HG02571 (cell line): ENCODE results near the gene INSYN2B.
A peak's percentile ranks its signal among the peaks of the same experiment; 100 is the strongest.

ENCODE experiments used
- ATAC-seq: cut with Tn5 transposase; IDR thresholded peaks from one replicate; pipeline ENCODE4 v1.9.1; 2021; ENCODE audit warnings: mild to moderate bottlenecking, moderate library complexity; ENCODE audit not compliant: unreplicated experiment

Gene INSYN2B

DNA sequence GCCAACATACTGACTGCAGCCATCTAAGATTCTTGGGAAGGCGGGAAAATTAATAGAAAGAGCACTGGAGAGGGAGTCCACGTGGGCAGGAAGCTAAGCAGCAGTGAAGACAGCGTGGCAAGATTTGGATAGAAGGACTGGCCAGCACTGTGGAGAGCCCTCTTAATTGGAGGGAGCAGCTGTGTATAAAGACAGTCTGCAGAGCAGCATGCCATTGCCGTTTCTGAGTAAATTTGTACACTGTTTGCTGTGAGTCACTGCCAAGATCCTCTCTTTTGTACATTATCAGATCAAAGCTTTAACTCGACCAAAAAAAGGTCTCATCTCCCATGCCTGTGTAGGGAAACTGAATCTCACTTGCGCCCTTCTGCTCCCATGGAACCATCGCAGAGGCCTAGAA, 45.3 kb downstream of the INSYN2B start:
- no peak for ATAC-seq

DNA sequence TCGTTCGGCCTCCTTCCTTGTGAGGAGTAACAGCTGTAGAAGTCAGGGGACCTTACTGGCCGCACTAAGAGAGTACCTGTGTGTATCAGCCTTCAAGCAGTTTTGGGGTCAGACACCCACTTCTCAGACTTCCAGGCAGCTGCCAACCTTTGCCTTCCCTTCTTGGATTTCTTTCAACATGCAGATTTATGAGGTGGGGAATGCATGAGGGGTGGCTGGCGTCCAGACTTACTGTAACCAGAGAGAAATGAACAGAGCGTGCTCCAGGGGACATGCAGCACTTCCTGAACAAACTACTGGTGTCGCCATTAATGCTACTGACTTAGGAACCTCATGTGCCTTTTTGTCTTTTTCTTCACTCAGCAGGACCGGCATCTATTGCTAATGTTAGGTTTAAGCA, 46.7 kb downstream of the INSYN2B start:
- no peak for ATAC-seq

DNA sequence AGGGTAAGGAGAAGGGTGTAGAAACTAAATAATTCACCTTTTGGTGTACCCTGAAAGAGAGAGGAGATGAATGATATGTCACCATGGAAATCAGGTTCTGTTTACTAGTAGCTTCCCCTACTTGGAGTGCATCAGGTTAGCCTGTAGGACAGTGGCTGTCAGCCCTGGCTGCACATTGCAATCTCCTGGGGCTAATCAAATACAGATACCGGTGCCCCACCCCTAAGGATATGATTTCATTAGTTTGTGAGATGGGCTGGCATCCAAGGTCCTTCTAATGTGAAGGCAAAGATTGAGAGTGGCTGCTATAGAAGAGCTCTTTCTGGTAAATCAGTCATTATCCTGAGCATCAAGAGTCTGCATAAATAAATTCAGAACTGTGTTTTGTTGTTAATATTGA, 47.2 kb downstream of the INSYN2B start:
- no peak for ATAC-seq

DNA sequence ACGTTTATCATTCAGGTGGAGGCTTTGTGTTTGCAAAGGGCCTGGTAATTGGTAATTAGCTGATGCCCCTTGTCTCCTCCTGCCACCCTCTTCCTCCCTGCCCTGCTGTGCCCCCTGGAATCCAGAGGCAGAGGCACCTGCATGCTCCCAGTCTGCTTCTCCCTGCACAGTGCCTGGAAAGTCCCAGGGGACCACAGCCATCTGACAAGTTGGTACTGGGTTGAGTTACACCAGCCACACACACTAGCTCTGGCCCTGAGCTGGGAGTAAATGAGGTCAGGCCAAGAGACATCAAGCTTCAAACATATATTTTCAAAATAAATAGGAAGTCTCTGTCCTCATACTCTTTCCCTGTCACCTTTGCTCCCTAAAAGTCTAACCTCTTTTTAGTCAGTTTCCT, 56.3 kb downstream of the INSYN2B start:
- ATAC-seq: peak; percentile 58

DNA sequence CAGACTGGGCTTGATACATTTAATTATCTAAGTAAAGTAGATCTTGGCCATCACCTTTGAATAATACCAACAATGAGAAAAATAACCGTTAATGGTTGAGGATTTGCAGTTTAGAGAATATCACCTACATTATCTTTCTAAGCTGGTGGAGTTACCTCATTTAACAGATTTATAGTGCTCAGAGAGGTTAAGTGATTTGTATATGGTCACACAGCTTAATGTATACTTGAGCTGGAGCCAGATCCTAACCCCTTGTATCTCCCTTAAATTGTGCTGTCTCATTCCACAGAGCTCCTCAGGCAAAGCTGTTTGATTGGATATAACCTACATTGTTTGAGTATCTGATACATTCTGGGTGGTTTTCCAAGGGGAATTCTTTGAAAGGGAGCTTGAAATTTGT, 57.8 kb downstream of the INSYN2B start:
- ATAC-seq: no peak

DNA sequence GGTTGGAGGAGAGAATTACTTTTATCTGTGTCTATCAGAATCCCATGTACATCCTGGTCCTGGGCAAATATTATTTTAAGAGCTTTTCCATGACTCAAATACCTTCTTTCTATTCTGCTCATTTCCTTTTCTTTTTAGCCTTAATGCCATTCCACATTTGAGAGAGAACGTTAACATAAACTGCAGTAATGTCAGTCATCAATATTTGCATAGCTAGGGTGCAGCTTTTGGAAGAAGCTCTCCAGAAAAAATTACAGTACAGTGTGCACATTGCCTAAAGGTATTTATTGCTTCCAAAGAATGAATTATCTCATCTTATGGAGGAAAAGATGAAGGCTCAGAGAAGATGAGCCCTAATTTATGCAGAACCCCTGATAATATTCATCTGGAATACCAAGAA, 58.3 kb downstream of the INSYN2B start:
- no peak for ATAC-seq

DNA sequence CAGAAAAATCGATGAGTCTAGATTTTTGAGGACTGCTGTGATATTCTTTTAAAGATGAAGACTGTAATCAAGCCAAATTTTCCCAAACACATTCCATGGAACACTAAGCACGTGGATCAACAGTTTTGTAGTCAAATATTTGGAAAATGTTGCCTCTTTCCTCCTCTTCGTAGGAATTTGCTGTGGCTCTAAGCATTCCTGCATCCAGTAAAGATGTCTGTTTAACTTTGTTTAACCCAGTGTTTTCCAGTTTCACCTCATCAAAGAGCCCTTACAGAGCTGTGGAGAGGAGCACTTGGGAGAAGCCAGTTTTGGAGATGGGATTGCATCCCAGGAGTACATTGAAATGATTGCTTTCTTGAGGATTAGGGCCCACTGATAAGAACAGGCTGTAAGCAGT, 58.9 kb downstream of the INSYN2B start:
- no peak for ATAC-seq

DNA sequence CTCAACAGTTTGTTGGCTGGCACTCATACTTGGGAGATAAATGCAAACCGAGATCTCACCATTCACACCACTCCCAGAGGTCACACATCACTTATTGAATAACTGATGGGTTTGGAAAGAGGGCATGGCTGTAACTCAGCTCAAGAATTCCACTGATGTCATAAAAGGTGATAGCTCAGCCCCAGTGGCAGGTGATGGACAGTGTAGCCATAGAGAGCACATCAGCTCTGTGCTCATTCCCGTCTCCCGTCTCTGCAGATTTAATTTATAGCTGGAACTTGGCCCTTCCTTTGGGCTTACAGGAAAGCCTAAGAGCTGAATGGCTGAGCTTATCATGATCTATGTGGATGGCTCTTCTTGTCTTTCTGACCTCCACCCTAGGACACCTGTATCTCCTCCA, 59.8 kb downstream of the INSYN2B start:
- no peak for ATAC-seq

DNA sequence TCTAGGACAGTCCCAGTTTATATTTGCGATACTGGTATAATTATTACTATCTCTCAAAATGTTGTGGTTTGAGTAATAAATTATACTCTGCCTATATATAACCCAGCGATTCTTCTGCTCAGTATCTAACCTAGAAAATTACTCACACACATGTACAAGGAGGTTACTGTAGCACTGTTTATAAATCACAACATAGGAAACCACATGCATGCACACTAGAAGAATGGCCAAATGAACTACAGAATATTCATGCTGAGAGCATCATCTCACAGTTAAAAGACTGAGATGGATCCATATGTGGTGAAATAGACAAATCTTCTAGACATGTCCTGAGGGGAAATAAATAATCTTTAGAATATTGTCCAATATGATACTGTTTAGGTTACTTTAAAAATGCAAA, 62.1 kb downstream of the INSYN2B start:
- ATAC-seq: no peak

DNA sequence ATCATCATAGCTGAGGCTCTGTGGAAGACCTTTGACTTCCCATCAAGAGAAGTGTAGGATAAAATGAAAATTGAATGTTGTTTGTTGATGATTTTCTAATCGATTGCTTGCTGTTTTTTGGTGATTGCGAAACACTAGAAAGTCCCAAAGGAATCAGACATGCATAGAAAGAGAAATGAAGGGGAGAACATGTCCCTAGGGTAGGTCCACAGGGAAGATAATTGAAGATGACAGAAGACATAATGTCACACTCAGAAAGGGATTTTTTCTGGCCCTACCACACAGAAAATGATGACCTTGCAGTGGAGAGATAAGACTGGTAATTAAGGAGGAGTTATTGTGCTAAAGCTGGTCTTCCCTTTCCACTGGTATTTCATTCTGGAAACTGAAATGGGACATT, 62.8 kb downstream of the INSYN2B start:
- ATAC-seq: no peak

DNA sequence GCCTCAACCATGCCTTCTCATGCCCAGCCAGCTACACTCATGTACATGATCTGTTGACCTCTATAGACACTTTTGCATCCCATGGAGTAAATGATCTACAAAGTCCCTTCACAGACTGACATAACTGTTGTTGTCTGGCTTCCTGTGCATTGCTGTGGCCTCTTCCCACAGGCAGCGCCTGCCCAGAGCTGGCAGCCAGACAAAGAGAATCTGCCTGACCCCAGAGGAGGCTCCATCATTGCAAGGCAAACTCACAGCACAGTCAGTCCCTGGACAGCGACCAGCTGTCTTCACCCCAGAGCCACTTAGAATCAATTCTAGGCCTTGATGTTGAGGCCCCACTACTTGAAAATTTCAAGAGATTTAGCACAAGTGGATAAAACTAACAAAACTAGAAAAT, 65.5 kb downstream of the INSYN2B start:
- ATAC-seq: no peak

DNA sequence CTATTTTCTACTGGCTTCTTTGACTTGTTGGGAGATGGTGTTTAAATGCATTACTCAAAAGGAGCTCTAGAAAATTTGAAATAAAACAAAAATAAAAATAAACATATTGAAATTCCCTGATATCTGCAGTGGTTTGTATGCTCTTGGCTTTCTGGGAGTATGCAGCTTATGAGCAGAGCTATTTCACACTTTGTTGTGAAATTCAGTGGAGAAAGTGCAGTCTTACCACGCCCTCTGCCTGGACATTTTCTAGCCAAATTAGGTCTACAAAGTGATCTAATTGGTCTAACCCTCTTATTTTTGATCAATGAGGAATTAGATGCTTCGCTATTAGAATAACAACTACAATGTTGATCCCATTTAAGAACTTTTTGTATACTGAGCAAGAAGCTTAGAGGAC, 66.8 kb downstream of the INSYN2B start:
- no peak for ATAC-seq

DNA sequence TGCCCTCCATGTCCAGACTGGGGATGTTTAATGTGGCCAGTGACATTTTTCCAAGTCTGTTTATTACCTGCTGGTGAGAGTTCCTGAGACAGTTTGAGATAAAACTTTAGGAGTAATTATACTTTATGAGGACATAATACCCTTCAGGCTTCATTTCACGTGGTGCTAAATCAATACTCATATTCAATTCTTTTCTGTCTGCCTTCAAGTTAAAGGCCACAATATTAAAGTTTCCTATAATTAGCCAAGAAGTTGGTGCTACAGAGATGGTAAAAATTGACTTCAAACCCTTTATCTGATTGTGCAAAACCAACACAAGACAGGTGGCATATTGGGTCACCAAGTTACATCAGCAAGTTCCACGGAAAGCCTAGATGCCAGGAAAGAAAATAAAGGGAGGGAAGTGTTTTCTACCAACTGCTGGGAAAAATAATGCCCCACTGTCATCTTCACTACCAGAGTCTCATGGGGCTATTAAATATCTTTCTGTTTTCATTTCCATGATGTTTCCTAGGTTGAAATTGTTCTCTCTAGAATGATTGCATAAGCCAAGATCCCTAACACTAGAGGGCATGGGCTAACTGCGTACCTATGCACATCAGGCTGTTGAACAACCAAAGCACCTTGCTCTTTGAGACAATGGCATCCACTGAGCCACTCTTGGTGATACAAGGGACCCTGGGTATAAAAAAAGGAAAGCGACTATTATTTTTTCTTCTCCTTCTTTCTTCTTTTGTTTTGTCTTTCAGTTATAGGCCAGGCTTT, 68.7 kb downstream of the INSYN2B start:
- no peak for ATAC-seq

DNA sequence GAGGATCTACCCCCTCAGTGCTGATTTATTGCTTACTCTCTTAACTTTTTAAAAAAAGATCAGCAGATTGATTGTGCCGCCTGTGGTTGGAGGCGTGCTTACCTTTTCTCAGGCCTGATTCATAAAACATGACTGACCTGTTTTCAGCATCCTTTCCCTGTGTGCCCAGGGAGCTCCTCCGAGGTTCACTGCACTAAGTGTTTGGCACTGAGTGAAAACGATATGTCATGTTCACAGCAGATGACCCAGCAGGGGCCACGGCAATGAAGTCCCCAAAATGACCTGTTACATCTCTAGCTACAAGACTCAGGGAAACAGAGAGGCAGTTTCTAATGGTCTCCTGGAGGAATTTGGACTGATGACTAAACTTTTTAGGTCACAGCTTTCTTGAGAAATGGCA, 69.9 kb downstream of the INSYN2B start:
- no peak for ATAC-seq

DNA sequence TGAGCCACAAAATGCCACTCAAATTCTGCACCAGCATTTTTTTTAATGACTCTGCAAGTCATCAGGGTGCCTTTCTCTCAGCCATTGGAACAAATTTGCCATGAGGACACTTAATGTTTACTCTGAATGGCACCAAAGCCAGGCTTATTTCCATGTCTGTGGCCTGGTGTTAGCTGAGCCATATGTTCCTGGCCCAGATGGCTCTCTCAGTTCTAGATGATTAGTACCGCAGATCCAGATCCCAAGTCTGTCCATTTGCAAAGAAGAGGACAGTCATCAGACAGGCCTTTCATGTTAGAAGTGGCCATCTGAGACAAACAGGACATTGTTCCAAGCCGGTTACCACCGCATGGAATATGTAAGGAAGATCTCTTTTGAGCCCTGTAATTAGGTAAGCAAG, 70.3 kb downstream of the INSYN2B start:
- ATAC-seq: no peak

DNA sequence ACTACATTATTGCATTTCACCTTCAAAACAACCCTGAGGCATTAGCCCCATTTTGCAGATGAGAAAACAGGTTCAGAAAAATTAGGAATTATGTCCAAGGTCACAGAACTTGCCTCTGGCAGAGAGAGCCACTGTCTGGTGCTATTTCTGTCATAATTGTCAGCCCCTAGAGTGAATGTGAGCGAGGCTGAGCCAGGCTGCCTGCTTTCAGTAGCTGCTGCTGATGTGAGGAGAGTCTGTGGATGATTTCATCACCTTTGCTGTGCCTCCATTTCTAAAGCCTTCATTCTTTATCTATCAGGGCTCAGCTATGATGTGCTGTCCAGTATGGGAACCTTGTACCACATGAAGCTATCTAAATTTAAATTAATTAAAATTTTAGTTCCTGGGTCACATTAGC, 71.4 kb downstream of the INSYN2B start:
- no peak for ATAC-seq

DNA sequence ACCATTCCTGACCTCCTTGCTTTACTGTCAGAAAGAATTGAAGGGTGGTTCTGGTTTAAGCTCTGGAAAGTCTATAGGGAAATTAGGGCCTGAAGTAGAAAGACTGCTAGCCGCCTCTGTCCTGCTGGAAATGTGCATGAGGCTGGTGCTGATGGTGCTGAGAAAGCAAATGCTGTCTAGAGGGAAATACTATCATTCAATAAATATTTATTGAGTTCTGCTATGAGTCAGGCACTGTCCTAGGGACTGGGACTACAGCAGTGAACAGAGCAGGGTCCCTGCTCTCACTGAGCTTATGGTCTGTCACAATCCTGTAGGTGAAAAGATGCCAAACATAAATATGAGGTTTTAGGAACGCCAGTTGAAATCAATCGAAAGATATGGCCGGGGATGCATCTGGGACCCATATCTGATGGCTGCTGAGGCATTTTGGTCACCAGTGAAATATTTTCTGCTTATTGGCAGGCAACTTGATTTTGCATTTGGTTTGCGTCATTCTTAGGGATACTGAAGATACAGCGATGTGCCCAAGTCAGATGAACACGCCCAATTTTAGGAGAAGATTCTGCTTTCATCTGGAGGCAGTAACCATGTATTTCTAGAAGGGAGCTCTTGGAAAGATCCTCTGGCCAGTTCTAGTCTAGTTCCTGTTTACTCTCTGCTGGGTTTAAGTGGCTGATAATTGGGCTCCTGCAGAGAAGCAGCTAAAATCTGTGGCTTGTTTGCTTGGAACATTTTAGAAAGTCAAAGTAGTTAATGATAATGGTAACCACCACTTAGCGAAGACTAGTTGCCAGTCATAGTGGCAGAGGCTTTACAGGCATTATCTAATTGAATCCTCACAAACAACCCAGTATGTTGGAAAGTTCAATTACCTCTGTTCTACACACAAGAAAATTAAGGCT, 73.3 kb downstream of the INSYN2B start:
- no peak for ATAC-seq

DNA sequence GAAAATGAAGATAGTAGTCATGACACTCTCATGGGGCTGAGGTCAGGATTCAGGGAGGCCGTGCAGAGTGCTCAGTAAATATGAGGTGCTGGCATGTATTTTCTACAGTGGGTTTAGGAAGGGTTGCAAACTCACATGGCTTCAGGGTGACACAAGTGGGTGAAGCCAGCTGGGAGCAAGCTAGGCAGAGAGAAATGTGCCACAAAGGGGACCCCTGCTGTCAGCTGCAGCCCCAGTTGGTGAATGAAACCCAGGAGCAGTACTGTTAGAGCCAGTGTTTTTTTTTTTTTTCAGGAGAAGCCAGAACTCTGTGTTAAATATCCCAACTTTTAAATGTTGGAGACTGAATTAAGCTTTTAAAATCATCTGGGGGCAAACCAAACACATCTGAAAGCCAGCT, 75.3 kb downstream of the INSYN2B start:
- no peak for ATAC-seq

DNA sequence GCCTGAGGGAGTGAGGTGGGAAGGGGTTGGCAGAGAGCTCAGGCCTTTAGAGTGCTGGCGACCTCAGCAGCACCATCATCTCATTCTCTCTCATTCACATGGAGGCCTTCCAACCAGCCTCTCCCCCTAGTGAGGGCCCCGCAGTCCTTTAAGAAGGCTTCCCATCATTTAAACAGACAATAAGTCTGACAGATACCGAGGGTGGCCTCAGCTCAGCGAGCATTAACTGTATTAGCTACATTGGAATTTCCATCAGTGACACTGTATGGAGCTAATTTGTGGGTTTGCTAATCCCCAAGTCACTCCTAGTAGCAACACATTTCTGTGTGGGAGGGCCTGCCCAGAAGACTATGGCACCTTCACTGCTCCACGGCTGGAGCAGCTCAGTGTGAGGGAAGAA, 75.8 kb downstream of the INSYN2B start:
- ATAC-seq: no peak

DNA sequence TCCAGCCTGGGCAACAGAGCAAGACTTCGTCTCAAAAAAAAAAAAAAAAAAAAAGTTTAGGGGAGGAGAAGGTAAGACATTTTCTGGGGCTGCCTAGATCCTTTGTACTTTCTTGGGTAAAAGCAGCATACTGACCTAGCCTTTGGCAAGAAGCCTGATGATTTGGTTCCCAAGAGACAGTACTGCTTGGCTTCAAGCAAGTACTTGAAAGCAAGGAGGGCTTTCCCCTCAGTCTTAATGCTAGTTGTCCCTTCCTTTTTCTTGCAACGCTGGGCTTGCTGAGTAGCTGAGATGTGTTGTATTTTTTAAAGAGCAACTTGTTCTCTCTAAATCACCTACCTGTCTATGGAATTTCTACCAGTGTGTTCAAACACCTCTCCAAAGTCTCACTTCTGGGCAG, 76.2 kb downstream of the INSYN2B start:
- no peak for ATAC-seq

DNA sequence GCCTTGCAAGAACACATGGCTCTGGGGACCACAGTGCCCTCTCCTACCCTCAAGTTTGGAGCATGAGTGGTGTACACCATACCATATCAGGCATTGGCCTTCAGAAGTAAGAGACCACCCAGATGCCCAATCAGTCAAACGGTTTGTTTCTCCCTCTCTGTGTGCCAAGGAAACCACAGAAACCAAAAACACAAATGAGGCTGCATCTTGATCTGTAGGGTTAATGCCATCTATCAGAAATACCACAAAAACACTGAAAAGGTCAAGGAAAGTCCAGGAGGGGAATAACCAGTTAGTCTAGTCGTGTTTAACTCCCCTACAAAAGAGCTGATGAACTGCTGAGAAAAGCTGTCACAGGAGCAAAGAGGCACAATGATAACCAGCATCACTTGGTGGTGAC, 78.4 kb downstream of the INSYN2B start:
- no peak for ATAC-seq

DNA sequence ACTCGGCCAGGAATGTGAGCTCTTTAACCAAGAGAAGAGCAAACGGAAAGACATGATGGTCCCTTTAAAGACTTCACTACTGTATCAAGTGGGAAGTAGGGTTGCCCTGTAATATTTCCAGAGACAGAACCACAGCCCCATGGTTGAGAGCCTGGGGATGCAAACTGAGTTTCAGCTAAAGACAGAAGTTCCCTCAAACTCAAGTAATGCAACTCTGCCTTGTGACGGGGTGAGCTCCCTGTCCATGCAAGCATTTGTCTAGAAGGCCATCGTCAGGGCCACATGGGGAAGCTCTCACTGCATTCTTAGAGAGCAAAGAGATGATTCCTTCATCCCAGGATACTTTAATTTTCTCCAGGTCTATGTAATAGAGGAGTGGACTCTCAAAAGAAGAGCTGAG, 82.8 kb downstream of the INSYN2B start:
- no peak for ATAC-seq
